ENCODE measurements around the gene PPIL3.
"Not testable (repeated sequence)": the region's sequence is repeated elsewhere in the genome, so short reads cannot be mapped to it uniquely, and the experiment has no call there.

PPIL3 gene

GRCh38 chr2:200888704-200889625, at the start of gene PPIL3, which contains the start of gene NIF3L1:
TSS of gene PPIL3 (minus strand) at chr2:200889077. CDS start at chr2:200887615, 1,462 bp downstream.
TSS of gene NIF3L1 (plus strand) at chr2:200889371. CDS start at chr2:200891944, 2,573 bp downstream.
- DNase-seq = peak; percentile 37

- DNase-seq = no peak
Measured at GRCh38 chr2:200930947-200931626, 42.2 kb upstream of the PPIL3 start.

- no peak for DNase-seq
Measured at GRCh38 chr2:200929334-200930249, 40.7 kb upstream of the PPIL3 start.

GRCh38 chr2:200922439-200922838, 33.6 kb upstream of the PPIL3 start:
- DNase-seq = no peak

- DNase-seq = peak; percentile 18
Measured at GRCh38 chr2:200913654-200914053, 24.8 kb upstream of the PPIL3 start.

GRCh38 chr2:200909958-200910357, 21.1 kb upstream of the PPIL3 start:
- no peak for DNase-seq

GRCh38 chr2:200905618-200906296, 16.9 kb upstream of the PPIL3 start:
- DNase-seq = peak; percentile 33

- DNase-seq = peak; percentile 48
Measured at GRCh38 chr2:200901459-200902072, 12.7 kb upstream of the PPIL3 start.

GRCh38 chr2:200899482-200899881, 10.6 kb upstream of the PPIL3 start:
- DNase-seq = no peak

- not testable (repeated sequence) for DNase-seq
Measured at GRCh38 chr2:200881715-200882249, 7.1 kb downstream of the PPIL3 start.

- DNase-seq = no peak
Measured at GRCh38 chr2:200878289-200878880, 10.5 kb downstream of the PPIL3 start.

- no peak for DNase-seq
Measured at GRCh38 chr2:200877443-200877842, 11.4 kb downstream of the PPIL3 start.

- DNase-seq = no peak
Measured at GRCh38 chr2:200873560-200873959, 15.3 kb downstream of the PPIL3 start.

- no peak for DNase-seq
Measured at GRCh38 chr2:200871151-200871550, 17.7 kb downstream of the PPIL3 start.

- no peak for DNase-seq
Measured at GRCh38 chr2:200869014-200869413, 19.9 kb downstream of the PPIL3 start.

GRCh38 chr2:200864176-200865034, 24.5 kb downstream of the PPIL3 start, which contains the start of gene CLK1:
TSS of gene CLK1 (minus strand) at chr2:200864658. CDS start at chr2:200861862, 2,796 bp downstream.
- peak; percentile 77 for DNase-seq

GRCh38 chr2:200863782-200864175, 25.1 kb downstream of the PPIL3 start:
- DNase-seq = no peak

GRCh38 chr2:200862532-200863000, 26.3 kb downstream of the PPIL3 start:
- no peak for DNase-seq

GRCh38 chr2:200861617-200862155, 27.2 kb downstream of the PPIL3 start:
- no peak for DNase-seq

All from 8988T (cell line).